GM12878 (cell line): ENCODE results near the gene KIAA0825. TPM values are rescaled to one million over a fixed set of nuclear protein-coding genes. Genes with fewer than 3 reads are reported as not detected.

Source experiments
- ATAC-seq: fragments of 200-7000 bp; cut with Tn5 transposase; 3 replicates; pipeline ENCODE4 v1.9.1; 2020; ENCODE audit warnings: mild to moderate bottlenecking, moderate library complexity
- BruUV-seq: library from RNA; stranded (reverse); fragments of 400-500 nt; replicated peaks from 2 replicates; lab custom pipeline; 2021; lab: Mats Ljungman, UMichigan
- CTCF ChIA-PET: fragments of 300-600 bp; sonication (Branson Sonifier 250); formaldehyde crosslinking; extraction: SDS; loops from one replicate; lab custom pipeline; 2021; ENCODE audit warnings: inconsistent platforms; lab: Yijun Ruan, JAX
- POLR2A ChIA-PET: fragments of 350-600 bp; formaldehyde crosslinking; extraction: SDS; loops from one replicate; lab custom pipeline; 2021; ENCODE audit warnings: inconsistent platforms; lab: Charles Lee
- RAD21 ChIA-PET: fragments of 300-600 bp; sonication (Branson Sonifier 250); formaldehyde crosslinking; loops from one replicate; lab custom pipeline; 2023; ENCODE audit warnings: antibody characterized with exemption; ENCODE audit not compliant: unreplicated experiment; lab: Charles Lee
- SMC1A ChIA-PET: fragments of 300-600 bp; sonication (Branson Sonifier 250); formaldehyde crosslinking; loops from one replicate; lab custom pipeline; 2023; ENCODE audit not compliant: unreplicated experiment, uncharacterized antibody; lab: Charles Lee
- DNase-seq: peaks from one replicate; pipeline ENCODE4 v3.0.0-alpha.2; 2011; ENCODE audit warnings: low read depth, low spot score
- FAIRE-seq: peaks from 3 replicates; lab custom pipeline; 2011; peaks lifted over from hg19 to GRCh38; lab: Jason Lieb, UNC
- H2AFZ ChIP-seq: 2 replicates; pipeline ENCODE4 v1.6.0; 2011; ENCODE audit warnings: low read depth, low read length, control low read depth; ENCODE audit not compliant: control insufficient read depth
- H3K27ac ChIP-seq: 2 replicates; pipeline ENCODE4 v1.5.1; 2011; ENCODE audit warnings: control low read depth; ENCODE audit not compliant: control insufficient read depth, insufficient read depth
- H3K27me3 ChIP-seq, 2 experiments: replicated peaks in 1 of 2; 2 replicates each; pipeline versions ENCODE4 v1.6.0 to v1.6.1; 2011; ENCODE audit warnings: low read length in 1 of 2; ENCODE audit not compliant: control insufficient read depth in 2 of 2, insufficient read depth in 2 of 2
- H3K36me3 ChIP-seq, 2 experiments: 2 replicates each; pipeline ENCODE4 v1.5.1; 2011; ENCODE audit warnings: low read length in 1 of 2; ENCODE audit not compliant: control insufficient read depth in 2 of 2, insufficient read depth in 2 of 2
- H3K4me1 ChIP-seq: 2 replicates; pipeline ENCODE4 v1.6.1; 2011; ENCODE audit warnings: mild to moderate bottlenecking, low read length, moderate library complexity, mixed read lengths; ENCODE audit not compliant: control insufficient read depth, insufficient read depth
- H3K4me2 ChIP-seq: 2 replicates; pipeline ENCODE4 v1.6.0; 2011; ENCODE audit warnings: control low read depth; ENCODE audit not compliant: control insufficient read depth, insufficient read depth
- H3K4me3 ChIP-seq: fragments of 200-600 bp; sonication (generic); 2 replicates; pipeline ENCODE4 v1.5.1; 2016
- H3K79me2 ChIP-seq: 2 replicates; pipeline ENCODE4 v1.6.0; 2011; ENCODE audit warnings: low read length; ENCODE audit not compliant: control insufficient read depth, insufficient read depth
- H3K9ac ChIP-seq: 2 replicates; pipeline ENCODE4 v1.8.0; 2011; ENCODE audit warnings: low read length, control low read depth, mixed read lengths; ENCODE audit not compliant: control insufficient read depth, insufficient read depth
- H3K9me3 ChIP-seq: replicated peaks from 3 replicates; pipeline ENCODE4 v1.5.1; 2011; ENCODE audit warnings: mild to moderate bottlenecking, low read length; ENCODE audit not compliant: control insufficient read depth, insufficient read depth
- H4K20me1 ChIP-seq: 2 replicates; pipeline ENCODE4 v1.6.0; 2011; ENCODE audit not compliant: control insufficient read depth, insufficient read depth
- EP300 ChIP-seq, 2 experiments: fragments of 150-350 bp in 1 of 2; IDR thresholded peaks; 2 replicates each; pipeline ENCODE4 v1.6.1; 2011 to 2012; ENCODE audit warnings: low read depth in 2 of 2, low read length in 2 of 2, borderline replicate concordance in 1 of 2, improper control_type of control experiment in 1 of 2, inconsistent platforms in 1 of 2; ENCODE audit not compliant: control insufficient read depth in 1 of 2
- FOXM1 ChIP-seq: IDR thresholded peaks from 2 replicates; pipeline ENCODE4 v1.6.1; 2012; ENCODE audit warnings: low read depth, mild to moderate bottlenecking, inconsistent platforms, low read length, moderate library complexity
- HDGF ChIP-seq: fragments of 450-650 bp; IDR thresholded peaks from 2 replicates; pipeline ENCODE4 v1.6.1; 2016; ENCODE audit warnings: antibody characterized with exemption
- RUNX3 ChIP-seq: IDR thresholded peaks from 2 replicates; pipeline ENCODE4 v1.6.1; 2012; ENCODE audit warnings: low read length, inconsistent platforms
- ZBED1 ChIP-seq: IDR thresholded peaks from 2 replicates; pipeline ENCODE4 v1.6.1; 2016; ENCODE audit warnings: borderline replicate concordance
- ZNF687 ChIP-seq: fragments of 450-650 bp; IDR thresholded peaks from 2 replicates; pipeline ENCODE4 v1.6.1; 2017; ENCODE audit warnings: mild to moderate bottlenecking, moderate library complexity
- ZSCAN29 ChIP-seq: fragments of 450-650 bp; IDR thresholded peaks from 2 replicates; pipeline ENCODE4 v1.6.1; 2017; ENCODE audit warnings: mild to moderate bottlenecking, moderate library complexity
- WGBS: methylation state at CpG from one replicate; pipeline ENCODE4 v1.1.6; 2016; ENCODE audit warnings: low lambda C conversion rate; ENCODE audit not compliant: insufficient replicate concordance, insufficient coverage; ENCODE audit errors: missing lambda C conversion rate; 5-methylcytosine and 5-hydroxymethylcytosine counted together
- in situ Hi-C: fragments of 300-500 bp; cut with MboI; formaldehyde crosslinking; loops from 9 replicates; pipeline ENCODE4 v1.14.3; 2018; ENCODE audit warnings: mixed read lengths
- intact Hi-C: fragments of 100-400 bp; cut with micrococcal nuclease; formaldehyde crosslinking; loops from one replicate; pipeline ENCODE4 v1.14.2; 2022; ENCODE audit not compliant: unreplicated experiment
- polyA plus RNA-seq, 11 experiments: library from polyadenylated mRNA; depleted of rRNA in 4 of 11; unstranded in 6 of 11; stranded (reverse) in 5 of 11; fragments of >200 nt; fragmentation: Nextera tagmentation in 4 of 11; fragmentation: Illumina TruSeq in 1 of 11; extraction: Ambion mirVana in 4 of 11; extraction: Trizol in 1 of 11; gene quantifications; 1 replicate in 1 of 11; 2 replicates in 10 of 11; pipeline versions ENCODE4 v1.2.1 to v1.2.3, GENCODE V29; 2011 to 2016; ENCODE audit warnings: inconsistent platforms in 2 of 11, missing spikeins in 2 of 11, low read depth in 1 of 11
- total RNA-seq, 4 experiments: library from RNA; depleted of rRNA in 3 of 4; stranded (reverse); fragments of >200 nt in 3 of 4; fragmentation: Illumina TruSeq in 1 of 4; extraction: Trizol in 1 of 4; gene quantifications; 2 replicates each; pipeline versions ENCODE4 v1.2.1 to v1.2.3, GENCODE V29; 2013 to 2021
- TF ChIP-seq, protein P1 (sequence below): fragments of 450-650 bp; conservative IDR thresholded peaks from 2 replicates; pipeline ENCODE4 v1.6.1; 2017; ENCODE audit warnings: mild to moderate bottlenecking, moderate library complexity
- TF ChIP-seq, protein P2 (sequence below): fragments of 150-350 bp; IDR thresholded peaks from 2 replicates; pipeline ENCODE4 v1.6.1; 2016; ENCODE audit warnings: low read depth, low read length
- TF ChIP-seq, protein P3 (sequence below): fragments of 450-650 bp; formaldehyde crosslinking; IDR thresholded peaks from 2 replicates; pipeline ENCODE4 v1.5.0; 2022; ENCODE audit warnings: mild to moderate bottlenecking, missing genetic modification characterization

The KIAA0825 gene
- total and polyA plus RNA-seq, 10 of the 15 experiments (the other 5 are each of a cell fraction or from before 2014, with no cell fraction given), result 0.55 to 1.9 (median 1.5) TPM

- Histone ChIP-seq H3K27me3 (no peaks in the 10 kb centered on the region), H3K4me3 (no peak overlapping the region), H3K79me2 (no peaks in the 10 kb centered on the region), H4K20me1 (no peaks in the 10 kb centered on the region), H3K4me2 (no peak overlapping the region), H3K4me1 (no peaks in the 10 kb centered on the region), H3K9ac (no peak overlapping the region), H3K36me3 (no peaks in the 10 kb centered on the region), H2AFZ (no peak overlapping the region), H3K27ac (no peak overlapping the region), H3K9me3 (no peaks in the 10 kb centered on the region)
- no peak for DNase-seq
- no peak for ATAC-seq
- ChIA-PET CTCF (no interaction called here), SMC1A (no interaction called here), POLR2A (no interaction called here), RAD21 (no interaction called here)
- intact Hi-C loops (no loop called here), in situ Hi-C loops (no loop called here)
- 63% methylated on average over 2 of the region's 2 CpGs for WGBS
- no peak for FAIRE-seq
- BruUV-seq, result no TSS peak
- TF ChIP-seq ZSCAN29 (no peak), EP300 (IDR thresholded peaks at IDR 0.05; ENCODE audit: borderline replicate concordance in 1 of 2, control insufficient read depth in 1 of 2, low read depth in 2 of 2, low read length in 2 of 2) (no peak), ZNF687 (no peak), ZBED1 (no peak), HDGF (no peak), RUNX3 (no peak), FOXM1 (no peak)
- TF ChIP-seq, protein P1, sequence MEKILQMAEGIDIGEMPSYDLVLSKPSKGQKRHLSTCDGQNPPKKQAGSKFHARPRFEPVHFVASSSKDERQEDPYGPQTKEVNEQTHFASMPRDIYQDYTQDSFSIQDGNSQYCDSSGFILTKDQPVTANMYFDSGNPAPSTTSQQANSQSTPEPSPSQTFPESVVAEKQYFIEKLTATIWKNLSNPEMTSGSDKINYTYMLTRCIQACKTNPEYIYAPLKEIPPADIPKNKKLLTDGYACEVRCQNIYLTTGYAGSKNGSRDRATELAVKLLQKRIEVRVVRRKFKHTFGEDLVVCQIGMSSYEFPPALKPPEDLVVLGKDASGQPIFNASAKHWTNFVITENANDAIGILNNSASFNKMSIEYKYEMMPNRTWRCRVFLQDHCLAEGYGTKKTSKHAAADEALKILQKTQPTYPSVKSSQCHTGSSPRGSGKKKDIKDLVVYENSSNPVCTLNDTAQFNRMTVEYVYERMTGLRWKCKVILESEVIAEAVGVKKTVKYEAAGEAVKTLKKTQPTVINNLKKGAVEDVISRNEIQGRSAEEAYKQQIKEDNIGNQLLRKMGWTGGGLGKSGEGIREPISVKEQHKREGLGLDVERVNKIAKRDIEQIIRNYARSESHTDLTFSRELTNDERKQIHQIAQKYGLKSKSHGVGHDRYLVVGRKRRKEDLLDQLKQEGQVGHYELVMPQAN, result no peak
- TF ChIP-seq, protein P2, sequence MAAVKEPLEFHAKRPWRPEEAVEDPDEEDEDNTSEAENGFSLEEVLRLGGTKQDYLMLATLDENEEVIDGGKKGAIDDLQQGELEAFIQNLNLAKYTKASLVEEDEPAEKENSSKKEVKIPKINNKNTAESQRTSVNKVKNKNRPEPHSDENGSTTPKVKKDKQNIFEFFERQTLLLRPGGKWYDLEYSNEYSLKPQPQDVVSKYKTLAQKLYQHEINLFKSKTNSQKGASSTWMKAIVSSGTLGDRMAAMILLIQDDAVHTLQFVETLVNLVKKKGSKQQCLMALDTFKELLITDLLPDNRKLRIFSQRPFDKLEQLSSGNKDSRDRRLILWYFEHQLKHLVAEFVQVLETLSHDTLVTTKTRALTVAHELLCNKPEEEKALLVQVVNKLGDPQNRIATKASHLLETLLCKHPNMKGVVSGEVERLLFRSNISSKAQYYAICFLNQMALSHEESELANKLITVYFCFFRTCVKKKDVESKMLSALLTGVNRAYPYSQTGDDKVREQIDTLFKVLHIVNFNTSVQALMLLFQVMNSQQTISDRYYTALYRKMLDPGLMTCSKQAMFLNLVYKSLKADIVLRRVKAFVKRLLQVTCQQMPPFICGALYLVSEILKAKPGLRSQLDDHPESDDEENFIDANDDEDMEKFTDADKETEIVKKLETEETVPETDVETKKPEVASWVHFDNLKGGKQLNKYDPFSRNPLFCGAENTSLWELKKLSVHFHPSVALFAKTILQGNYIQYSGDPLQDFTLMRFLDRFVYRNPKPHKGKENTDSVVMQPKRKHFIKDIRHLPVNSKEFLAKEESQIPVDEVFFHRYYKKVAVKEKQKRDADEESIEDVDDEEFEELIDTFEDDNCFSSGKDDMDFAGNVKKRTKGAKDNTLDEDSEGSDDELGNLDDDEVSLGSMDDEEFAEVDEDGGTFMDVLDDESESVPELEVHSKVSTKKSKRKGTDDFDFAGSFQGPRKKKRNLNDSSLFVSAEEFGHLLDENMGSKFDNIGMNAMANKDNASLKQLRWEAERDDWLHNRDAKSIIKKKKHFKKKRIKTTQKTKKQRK, result no peak
- TF ChIP-seq, protein P3, sequence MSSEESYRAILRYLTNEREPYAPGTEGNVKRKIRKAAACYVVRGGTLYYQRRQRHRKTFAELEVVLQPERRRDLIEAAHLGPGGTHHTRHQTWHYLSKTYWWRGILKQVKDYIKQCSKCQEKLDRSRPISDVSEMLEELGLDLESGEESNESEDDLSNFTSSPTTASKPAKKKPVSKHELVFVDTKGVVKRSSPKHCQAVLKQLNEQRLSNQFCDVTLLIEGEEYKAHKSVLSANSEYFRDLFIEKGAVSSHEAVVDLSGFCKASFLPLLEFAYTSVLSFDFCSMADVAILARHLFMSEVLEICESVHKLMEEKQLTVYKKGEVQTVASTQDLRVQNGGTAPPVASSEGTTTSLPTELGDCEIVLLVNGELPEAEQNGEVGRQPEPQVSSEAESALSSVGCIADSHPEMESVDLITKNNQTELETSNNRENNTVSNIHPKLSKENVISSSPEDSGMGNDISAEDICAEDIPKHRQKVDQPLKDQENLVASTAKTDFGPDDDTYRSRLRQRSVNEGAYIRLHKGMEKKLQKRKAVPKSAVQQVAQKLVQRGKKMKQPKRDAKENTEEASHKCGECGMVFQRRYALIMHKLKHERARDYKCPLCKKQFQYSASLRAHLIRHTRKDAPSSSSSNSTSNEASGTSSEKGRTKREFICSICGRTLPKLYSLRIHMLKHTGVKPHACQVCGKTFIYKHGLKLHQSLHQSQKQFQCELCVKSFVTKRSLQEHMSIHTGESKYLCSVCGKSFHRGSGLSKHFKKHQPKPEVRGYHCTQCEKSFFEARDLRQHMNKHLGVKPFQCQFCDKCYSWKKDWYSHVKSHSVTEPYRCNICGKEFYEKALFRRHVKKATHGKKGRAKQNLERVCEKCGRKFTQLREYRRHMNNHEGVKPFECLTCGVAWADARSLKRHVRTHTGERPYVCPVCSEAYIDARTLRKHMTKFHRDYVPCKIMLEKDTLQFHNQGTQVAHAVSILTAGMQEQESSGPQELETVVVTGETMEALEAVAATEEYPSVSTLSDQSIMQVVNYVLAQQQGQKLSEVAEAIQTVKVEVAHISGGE (CRISPR knock-in tag), result no peak
Observed at GRCh38 chr5:94481059-94481458, 137.3 kb downstream of the KIAA0825 start.
